RWPE2 (cell line): ENCODE data around the gene SLFN5.

Source experiments
- ATAC-seq: fragments of 200-7000 bp; cut with Tn5 transposase; 3 replicates; pipeline ENCODE4 v1.9.1; 2021; ENCODE audit warnings: low read depth
- DNase-seq: peaks from one replicate; pipeline ENCODE4 v3.0.0-alpha.2; 2020; ENCODE audit warnings: low spot score
- H3K27ac ChIP-seq: fragments of 450-650 bp; 2 replicates; pipeline ENCODE4 v1.5.1; 2017; ENCODE audit warnings: mild to moderate bottlenecking; ENCODE audit not compliant: poor library complexity, severe bottlenecking
- H3K27me3 ChIP-seq: fragments of 250-450 bp; sonication (Bioruptor Pico); 2 replicates; pipeline ENCODE4 v1.5.1; 2021; ENCODE audit warnings: mild to moderate bottlenecking, moderate library complexity; ENCODE audit not compliant: insufficient read depth, poor library complexity, severe bottlenecking
- H3K36me3 ChIP-seq: fragments of 250-450 bp; sonication (Bioruptor Pico); 2 replicates; pipeline ENCODE4 v1.5.1; 2020; ENCODE audit warnings: low read depth, mild to moderate bottlenecking, moderate library complexity
- H3K4me1 ChIP-seq: fragments of 250-450 bp; sonication (Bioruptor Pico); 2 replicates; pipeline ENCODE4 v1.5.1; 2021; ENCODE audit warnings: mild to moderate bottlenecking, moderate library complexity; ENCODE audit not compliant: insufficient read depth, poor library complexity, severe bottlenecking
- H3K4me3 ChIP-seq: fragments of 250-450 bp; sonication (Bioruptor Pico); 2 replicates; pipeline ENCODE4 v1.5.1; 2021; ENCODE audit warnings: mild to moderate bottlenecking, moderate library complexity; ENCODE audit not compliant: severe bottlenecking
- H3K9me3 ChIP-seq: fragments of 250-450 bp; sonication (Bioruptor Pico); 2 replicates; pipeline ENCODE4 v1.5.1; 2021; ENCODE audit warnings: mild to moderate bottlenecking, moderate library complexity; ENCODE audit not compliant: severe bottlenecking
- TF ChIP-seq, protein P1 (sequence below): fragments of 450-650 bp; IDR thresholded peaks from one replicate; pipeline ENCODE4 v1.5.1; 2017; ENCODE audit warnings: mild to moderate bottlenecking, moderate library complexity; ENCODE audit not compliant: poor library complexity, severe bottlenecking

The SLFN5 gene

DNA sequence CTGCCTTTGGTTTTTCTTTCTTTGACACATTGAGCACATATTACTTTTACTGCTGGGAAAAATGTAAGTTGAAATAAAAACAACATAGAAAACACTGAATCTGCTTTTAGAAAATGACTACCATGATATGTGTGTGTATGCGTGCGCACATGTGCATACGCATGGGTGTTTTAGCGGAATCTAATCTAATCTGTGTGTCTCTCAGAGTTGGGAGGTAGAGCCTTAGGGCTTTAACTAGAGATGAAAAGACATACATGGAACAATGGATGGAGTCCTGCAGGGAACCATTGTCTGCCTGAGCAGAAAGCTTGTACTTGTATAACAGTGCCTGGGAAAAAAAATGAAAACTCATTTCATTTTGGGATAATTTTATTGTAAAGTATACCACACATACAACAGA is 12.4 kb downstream of the SLFN5 start:
- H3K4me3 ChIP-seq, result no peak overlapping the region
- H3K4me1 ChIP-seq, result peaks cover 27% of the 10 kb centered on the region
- H3K27ac ChIP-seq, result no peak overlapping the region
- DNase-seq (no peak), ATAC-seq (no peak)
- H3K9me3 ChIP-seq, result no peaks in the 10 kb centered on the region
- TF ChIP-seq, protein P1, sequence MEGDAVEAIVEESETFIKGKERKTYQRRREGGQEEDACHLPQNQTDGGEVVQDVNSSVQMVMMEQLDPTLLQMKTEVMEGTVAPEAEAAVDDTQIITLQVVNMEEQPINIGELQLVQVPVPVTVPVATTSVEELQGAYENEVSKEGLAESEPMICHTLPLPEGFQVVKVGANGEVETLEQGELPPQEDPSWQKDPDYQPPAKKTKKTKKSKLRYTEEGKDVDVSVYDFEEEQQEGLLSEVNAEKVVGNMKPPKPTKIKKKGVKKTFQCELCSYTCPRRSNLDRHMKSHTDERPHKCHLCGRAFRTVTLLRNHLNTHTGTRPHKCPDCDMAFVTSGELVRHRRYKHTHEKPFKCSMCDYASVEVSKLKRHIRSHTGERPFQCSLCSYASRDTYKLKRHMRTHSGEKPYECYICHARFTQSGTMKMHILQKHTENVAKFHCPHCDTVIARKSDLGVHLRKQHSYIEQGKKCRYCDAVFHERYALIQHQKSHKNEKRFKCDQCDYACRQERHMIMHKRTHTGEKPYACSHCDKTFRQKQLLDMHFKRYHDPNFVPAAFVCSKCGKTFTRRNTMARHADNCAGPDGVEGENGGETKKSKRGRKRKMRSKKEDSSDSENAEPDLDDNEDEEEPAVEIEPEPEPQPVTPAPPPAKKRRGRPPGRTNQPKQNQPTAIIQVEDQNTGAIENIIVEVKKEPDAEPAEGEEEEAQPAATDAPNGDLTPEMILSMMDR, result no peak
- peaks cover 25% of the 10 kb centered on the region for H3K36me3 ChIP-seq
- no peaks in the 10 kb centered on the region for H3K27me3 ChIP-seq

DNA sequence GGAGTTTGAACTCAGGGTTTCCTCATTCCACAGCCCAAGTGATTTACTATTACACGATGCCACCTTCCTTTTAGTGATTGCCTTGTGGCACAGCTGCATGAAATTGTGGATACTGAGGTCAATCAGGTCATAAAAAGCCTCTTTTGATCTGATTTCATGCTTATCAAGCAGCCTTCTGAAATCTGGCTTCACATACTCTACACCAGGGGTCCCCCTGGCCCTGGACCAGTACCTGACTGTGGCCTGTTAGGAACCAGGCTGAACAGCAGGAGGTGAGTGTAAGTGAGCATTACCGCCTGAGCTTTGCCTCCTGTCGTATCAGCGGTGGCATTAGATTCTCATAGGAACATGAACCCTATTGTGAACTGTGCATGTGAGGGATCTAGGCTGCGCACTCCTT is 13.8 kb downstream of the SLFN5 start:
- H3K27me3 ChIP-seq, result no peaks in the 10 kb centered on the region
- peaks cover 37% of the 10 kb centered on the region for H3K36me3 ChIP-seq
- no peak for DNase-seq
- ATAC-seq, result no peak
- H3K4me3 ChIP-seq, result no peak overlapping the region
- H3K9me3 ChIP-seq, result no peaks in the 10 kb centered on the region
- peaks cover 27% of the 10 kb centered on the region for H3K4me1 ChIP-seq
- TF ChIP-seq, protein P1, result no peak
- no peak overlapping the region for H3K27ac ChIP-seq

DNA sequence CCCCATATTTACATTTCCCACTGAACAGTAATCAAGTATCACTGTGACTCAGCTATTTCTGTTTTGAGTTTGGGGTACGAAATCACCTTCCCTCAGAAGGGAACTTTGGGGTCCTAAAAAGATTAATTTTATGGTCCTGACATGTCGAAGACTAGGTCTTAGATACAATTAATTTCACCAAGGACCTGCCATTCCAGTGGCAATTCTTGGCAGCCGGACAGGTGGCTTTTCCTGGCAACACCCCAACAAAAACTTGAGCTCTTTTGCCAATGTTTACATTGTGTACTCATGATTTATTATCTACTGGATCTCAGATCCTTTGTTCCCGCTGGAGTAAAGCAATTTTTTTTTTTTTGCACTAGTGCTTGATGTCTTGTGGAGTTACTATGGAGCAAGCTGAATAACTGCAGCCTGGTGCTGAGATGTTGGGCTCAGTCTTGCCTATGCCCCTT is 14.4 kb downstream of the SLFN5 start:
- Histone ChIP-seq H3K4me1 (peaks cover 27% of the 10 kb centered on the region), H3K4me3 (no peak overlapping the region), H3K9me3 (no peaks in the 10 kb centered on the region), H3K27me3 (no peaks in the 10 kb centered on the region), H3K36me3 (peaks cover 42% of the 10 kb centered on the region), H3K27ac (no peak overlapping the region)
- TF ChIP-seq, protein P1, result no peak
- no peak for DNase-seq
- ATAC-seq, result peak; percentile 58

DNA sequence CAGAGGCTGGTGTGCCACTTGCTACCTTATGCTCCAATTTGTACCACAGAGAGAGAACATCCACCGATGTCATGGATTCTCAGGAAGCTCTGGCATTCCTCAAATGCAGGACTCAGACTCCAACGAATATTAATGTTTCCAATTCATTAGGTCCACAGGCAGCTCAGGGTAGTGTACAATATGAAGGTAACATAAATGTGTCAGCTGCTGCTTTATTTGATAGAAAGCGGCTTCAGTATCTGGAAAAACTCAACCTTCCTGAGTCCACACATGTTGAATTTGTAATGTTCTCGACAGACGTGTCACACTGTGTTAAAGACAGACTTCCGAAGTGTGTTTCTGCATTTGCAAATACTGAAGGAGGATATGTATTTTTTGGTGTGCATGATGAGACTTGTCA is 16.1 kb downstream of the SLFN5 start:
- DNase-seq (no peak), ATAC-seq (no peak)
- Histone ChIP-seq H3K4me1 (peaks cover 23% of the 10 kb centered on the region), H3K9me3 (no peaks in the 10 kb centered on the region), H3K27ac (no peak overlapping the region), H3K36me3 (peaks cover 56% of the 10 kb centered on the region), H3K27me3 (no peaks in the 10 kb centered on the region), H3K4me3 (no peak overlapping the region)
- TF ChIP-seq, protein P1, result no peak

DNA sequence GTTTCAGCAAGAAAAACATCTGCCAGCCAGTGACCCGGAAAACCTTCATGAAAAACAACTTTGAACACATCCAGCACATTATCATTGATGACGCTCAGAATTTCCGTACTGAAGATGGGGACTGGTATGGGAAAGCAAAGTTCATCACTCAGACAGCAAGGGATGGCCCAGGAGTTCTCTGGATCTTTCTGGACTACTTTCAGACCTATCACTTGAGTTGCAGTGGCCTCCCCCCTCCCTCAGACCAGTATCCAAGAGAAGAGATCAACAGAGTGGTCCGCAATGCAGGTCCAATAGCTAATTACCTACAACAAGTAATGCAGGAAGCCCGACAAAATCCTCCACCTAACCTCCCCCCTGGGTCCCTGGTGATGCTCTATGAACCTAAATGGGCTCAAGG is 22.2 kb downstream of the SLFN5 start:
- H3K27me3 ChIP-seq, result no peaks in the 10 kb centered on the region
- TF ChIP-seq, protein P1, result no peak
- no peak for ATAC-seq
- no peaks in the 10 kb centered on the region for H3K9me3 ChIP-seq
- H3K4me1 ChIP-seq, result no peaks in the 10 kb centered on the region
- peaks cover 66% of the 10 kb centered on the region for H3K36me3 ChIP-seq
- DNase-seq, result no peak
- no peak overlapping the region for H3K27ac ChIP-seq
- no peak overlapping the region for H3K4me3 ChIP-seq
